Neural progenitor cell (in vitro differentiated cells): Measurements from ENCODE around the gene IGSF22.

Source experiments
- CTCF ChIP-seq: fragments of 200-600 bp; sonication (generic); IDR thresholded peaks from 2 replicates; pipeline ENCODE4 v1.5.1; 2017; ENCODE audit warnings: antibody characterized with exemption, mild to moderate bottlenecking
- EZH2 ChIP-seq: fragments of 200-600 bp; sonication (generic); IDR thresholded peaks from 2 replicates; pipeline ENCODE4 v1.6.1; 2017; ENCODE audit warnings: antibody characterized with exemption, mild to moderate bottlenecking, moderate library complexity

- TF ChIP-seq CTCF (no peak), EZH2 (no peak)
Measured at GRCh38 chr11:18765554-18765953, 39.6 kb upstream of the IGSF22 start.
